ENCODE measurements around the gene CTNNAL1. TPM values are rescaled to one million over a fixed set of nuclear protein-coding genes. Genes with fewer than 3 reads are reported as not detected.
"Not testable (repeated sequence)": the region's sequence is repeated elsewhere in the genome, so short reads cannot be mapped to it uniquely, and the experiment has no call there.

The CTNNAL1 gene
- total RNA-seq, 2 experiments from 2014 or later: 13.0 to 16.4 TPM

GRCh38 chr9:108913391-108913790 is 99.9 kb downstream of the CTNNAL1 start:
- ATAC-seq (no peak), DNase-seq (no peak)
- Mint-ChIP-seq H3K4me1 (peaks cover 10% of the 10 kb centered on the region), H3K27me3 (no peaks in the 10 kb centered on the region), H3K27ac (no peak overlapping the region), H3K4me3 (no peak overlapping the region), H3K36me3 (ENCODE audit: low read depth) (peaks cover 58% of the 10 kb centered on the region), H3K9me3 (ENCODE audit: low read depth) (no peaks in the 10 kb centered on the region)
- POLR2A ChIA-PET: no interaction called here
- intact Hi-C loops (cut with DNase I, micrococcal nuclease): no loop called here
- CTCF ChIA-PET: interaction anchor here (0.7 kb wide), 1 partner anchor 28 kb away, joined by 4 read pairs; no protein-coding TSS in a partner anchor

GRCh38 chr9:108911820-108912219 is 101.5 kb downstream of the CTNNAL1 start:
- peaks cover 10% of the 10 kb centered on the region for H3K4me1 Mint-ChIP-seq
- H3K27me3 Mint-ChIP-seq: no peaks in the 10 kb centered on the region
- peaks cover 54% of the 10 kb centered on the region for H3K36me3 Mint-ChIP-seq (ENCODE audit: low read depth)
- peak; percentile 44 for ATAC-seq
- POLR2A ChIA-PET: no interaction called here
- no peak overlapping the region for H3K4me3 Mint-ChIP-seq
- no peaks in the 10 kb centered on the region for H3K9me3 Mint-ChIP-seq (ENCODE audit: low read depth)
- DNase-seq: no peak
- CTCF ChIA-PET: no interaction called here
- intact Hi-C loops (cut with DNase I, micrococcal nuclease): no loop called here
- H3K27ac Mint-ChIP-seq: no peak overlapping the region

DNA sequence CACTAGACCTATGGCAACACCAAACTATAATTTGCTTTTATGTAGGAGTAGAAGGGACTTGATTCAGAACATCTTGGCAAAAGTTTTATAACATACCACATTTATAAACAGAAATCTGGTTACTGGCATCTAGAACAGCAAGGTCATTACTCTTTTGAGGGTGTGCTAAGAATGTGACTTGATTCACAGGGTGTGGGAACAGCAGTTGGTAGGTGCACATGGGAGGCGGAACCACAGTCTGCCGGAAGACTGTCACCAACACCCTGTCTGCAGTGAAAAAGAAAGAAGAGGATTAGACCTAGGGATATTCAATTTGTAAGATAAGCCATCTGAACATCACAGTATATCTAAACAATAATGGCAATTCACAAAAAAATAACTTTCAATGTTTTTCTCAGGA is 102.4 kb downstream of the CTNNAL1 start:
- Mint-ChIP-seq H3K27ac (peak overlapping the region; percentile 9), H3K4me3 (no peak overlapping the region)
- CTCF ChIA-PET: interaction anchor here (0.6 kb wide), 1 partner anchor 100 kb away, joined by 3 read pairs; no protein-coding TSS in a partner anchor

DNA sequence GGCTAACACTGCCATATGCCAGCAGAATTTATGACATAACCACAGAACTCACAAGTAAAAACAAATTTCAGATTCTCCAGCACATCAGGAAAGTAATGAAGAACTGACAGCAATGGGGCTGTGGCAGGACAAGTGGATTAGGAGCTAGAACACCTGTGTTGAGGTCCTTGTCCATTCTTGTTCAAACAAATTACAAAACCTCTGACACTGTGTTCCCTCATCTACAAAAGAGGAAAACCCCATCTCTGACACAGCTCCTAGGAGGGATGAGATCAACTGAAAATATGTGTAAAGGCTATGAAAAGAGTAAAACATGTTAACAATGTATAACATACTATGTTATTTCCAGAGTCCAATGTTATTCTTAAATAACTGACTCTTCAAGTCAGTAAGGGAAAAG is 102.9 kb downstream of the CTNNAL1 start:
- intact Hi-C loops (cut with DNase I, micrococcal nuclease): no loop called here
- no peak overlapping the region for H3K27ac Mint-ChIP-seq
- ChIA-PET CTCF (interaction anchor here (0.6 to 1.4 kb wide), 3 partner anchors 12 to 100 kb away, joined by 3 to 4 read pairs (median 4); no protein-coding TSS in a partner anchor), POLR2A (no interaction called here)
- H3K4me3 Mint-ChIP-seq: no peak overlapping the region
- DNase-seq: no peak
- ATAC-seq: no peak
- H3K9me3 Mint-ChIP-seq (ENCODE audit: low read depth): no peaks in the 10 kb centered on the region
- H3K4me1 Mint-ChIP-seq: peaks cover 10% of the 10 kb centered on the region
- H3K27me3 Mint-ChIP-seq: no peaks in the 10 kb centered on the region
- peaks cover 49% of the 10 kb centered on the region for H3K36me3 Mint-ChIP-seq (ENCODE audit: low read depth)

More for the DNA sequence above, 102.4 kb downstream of the CTNNAL1 start:
- H3K36me3 Mint-ChIP-seq (ENCODE audit: low read depth): peaks cover 53% of the 10 kb centered on the region
- no peak for DNase-seq
- peaks cover 10% of the 10 kb centered on the region for H3K4me1 Mint-ChIP-seq
- no peaks in the 10 kb centered on the region for H3K27me3 Mint-ChIP-seq
- H3K9me3 Mint-ChIP-seq (ENCODE audit: low read depth): no peaks in the 10 kb centered on the region
- intact Hi-C loops (cut with DNase I, micrococcal nuclease): no loop called here
- ATAC-seq: no peak
- POLR2A ChIA-PET: no interaction called here

DNA sequence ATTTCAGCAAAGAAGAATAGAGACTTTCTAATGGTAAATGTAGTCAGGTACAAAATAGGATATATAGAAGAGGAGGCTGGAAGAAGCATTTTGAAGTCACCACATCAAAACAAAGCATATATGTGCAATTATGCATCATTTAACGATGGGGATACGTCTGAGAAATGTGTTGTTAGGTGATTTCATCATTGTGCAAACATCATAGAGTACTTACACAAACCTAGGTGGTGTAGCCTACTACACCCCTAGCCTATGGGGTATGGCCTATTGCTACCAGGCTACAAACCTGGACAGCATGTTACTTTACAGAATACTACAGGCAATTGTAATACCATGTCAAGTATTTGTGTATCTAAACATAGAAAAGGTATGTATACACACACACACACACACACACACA is 107.8 kb downstream of the CTNNAL1 start:
- Mint-ChIP-seq H3K27ac (no peak overlapping the region), H3K4me3 (no peak overlapping the region), H3K36me3 (ENCODE audit: low read depth) (peaks cover 47% of the 10 kb centered on the region), H3K27me3 (no peaks in the 10 kb centered on the region), H3K9me3 (ENCODE audit: low read depth) (no peaks in the 10 kb centered on the region), H3K4me1 (no peaks in the 10 kb centered on the region)
- DNase-seq (no peak), ATAC-seq (no peak)
- POLR2A ChIA-PET: no interaction called here
- intact Hi-C loops (cut with DNase I, micrococcal nuclease): no loop called here
- CTCF ChIA-PET: no interaction called here

GRCh38 chr9:108904161-108904560 is 109.1 kb downstream of the CTNNAL1 start:
- no peak overlapping the region for H3K27ac Mint-ChIP-seq
- intact Hi-C loops (cut with DNase I, micrococcal nuclease): no loop called here
- ChIA-PET CTCF (interaction anchor here (1.7 kb wide), 1 partner anchor 8 kb away, joined by 3 read pairs; no protein-coding TSS in a partner anchor), POLR2A (no interaction called here)
- H3K9me3 Mint-ChIP-seq (ENCODE audit: low read depth): no peaks in the 10 kb centered on the region
- no peak overlapping the region for H3K4me3 Mint-ChIP-seq
- no peaks in the 10 kb centered on the region for H3K4me1 Mint-ChIP-seq
- H3K36me3 Mint-ChIP-seq (ENCODE audit: low read depth): peaks cover 45% of the 10 kb centered on the region
- ATAC-seq: no peak
- no peaks in the 10 kb centered on the region for H3K27me3 Mint-ChIP-seq
- no peak for DNase-seq

GRCh38 chr9:108903420-108904103 is 109.7 kb downstream of the CTNNAL1 start:
- H3K4me3 Mint-ChIP-seq: no peak overlapping the region
- CTCF ChIA-PET: interaction anchor here (1.7 kb wide), 1 partner anchor 8 kb away, joined by 3 read pairs; no protein-coding TSS in a partner anchor

GRCh38 chr9:108900176-108900575 is 113.1 kb downstream of the CTNNAL1 start:
- DNase-seq (no peak), ATAC-seq (no peak)
- POLR2A ChIA-PET: no interaction called here
- CTCF ChIA-PET: interaction anchor here (0.6 kb wide), 1 partner anchor 250 kb away, joined by 3 read pairs; no protein-coding TSS in a partner anchor
- Mint-ChIP-seq H3K9me3 (ENCODE audit: low read depth) (no peaks in the 10 kb centered on the region), H3K4me3 (no peak overlapping the region), H3K27ac (no peak overlapping the region), H3K36me3 (ENCODE audit: low read depth) (peaks cover 49% of the 10 kb centered on the region), H3K27me3 (no peaks in the 10 kb centered on the region), H3K4me1 (no peaks in the 10 kb centered on the region)
- intact Hi-C loops (cut with DNase I, micrococcal nuclease): no loop called here

More at GRCh38 chr9:108903420-108904103, 109.7 kb downstream of the CTNNAL1 start:
- no peaks in the 10 kb centered on the region for H3K4me1 Mint-ChIP-seq
- no peaks in the 10 kb centered on the region for H3K27me3 Mint-ChIP-seq
- intact Hi-C loops (cut with DNase I, micrococcal nuclease): no loop called here
- POLR2A ChIA-PET: no interaction called here
- H3K27ac Mint-ChIP-seq: no peak overlapping the region
- DNase-seq: no peak
- ATAC-seq: no peak
- H3K36me3 Mint-ChIP-seq (ENCODE audit: low read depth): peaks cover 44% of the 10 kb centered on the region
- H3K9me3 Mint-ChIP-seq (ENCODE audit: low read depth): no peaks in the 10 kb centered on the region

DNA sequence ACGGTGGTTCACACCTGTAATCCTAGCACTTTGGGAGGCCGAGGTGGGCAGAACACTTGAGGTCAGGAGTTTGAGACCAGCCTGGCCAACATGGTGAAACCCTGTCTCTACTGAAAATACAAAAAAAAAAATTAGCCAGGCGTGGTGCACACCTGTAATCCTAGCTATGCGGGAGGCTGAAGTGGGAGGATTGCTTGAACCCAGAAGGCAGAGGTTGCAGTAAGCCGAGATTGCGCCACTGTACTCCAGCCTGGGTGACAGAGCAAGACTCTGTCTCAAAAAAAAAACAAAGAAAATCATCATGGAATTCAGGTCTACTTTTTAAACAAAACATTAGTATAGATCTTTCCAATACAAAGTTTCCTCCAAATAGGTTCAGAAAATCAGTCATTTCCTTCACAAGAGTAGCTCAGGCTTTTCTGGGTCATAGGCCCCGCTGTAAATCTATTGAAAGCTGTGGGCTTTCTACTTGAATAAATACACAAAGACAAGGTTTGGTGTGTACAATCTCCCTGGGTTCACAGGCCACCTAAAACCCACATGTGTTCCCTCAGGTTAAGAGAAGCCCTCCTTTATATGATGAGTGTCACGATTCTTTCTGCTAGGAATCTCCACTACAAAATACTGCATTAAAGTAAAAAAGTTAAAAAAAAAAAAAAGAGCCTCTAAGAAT is 114.1 kb downstream of the CTNNAL1 start:
- H3K4me1 Mint-ChIP-seq; POLR2A ChIA-PET; ATAC-seq; H3K27me3 Mint-ChIP-seq; H3K9me3 Mint-ChIP-seq (ENCODE audit: low read depth); DNase-seq; H3K27ac Mint-ChIP-seq; H3K4me3 Mint-ChIP-seq; intact Hi-C loops (cut with DNase I, micrococcal nuclease): not testable (repeated sequence)
- CTCF ChIA-PET: interaction anchor here (0.6 to 1.2 kb wide), 2 partner anchors 11 to 249 kb away, joined by 3 to 4 read pairs; no protein-coding TSS in a partner anchor
- peaks cover 55% of the 10 kb centered on the region for H3K36me3 Mint-ChIP-seq (ENCODE audit: low read depth)

DNA sequence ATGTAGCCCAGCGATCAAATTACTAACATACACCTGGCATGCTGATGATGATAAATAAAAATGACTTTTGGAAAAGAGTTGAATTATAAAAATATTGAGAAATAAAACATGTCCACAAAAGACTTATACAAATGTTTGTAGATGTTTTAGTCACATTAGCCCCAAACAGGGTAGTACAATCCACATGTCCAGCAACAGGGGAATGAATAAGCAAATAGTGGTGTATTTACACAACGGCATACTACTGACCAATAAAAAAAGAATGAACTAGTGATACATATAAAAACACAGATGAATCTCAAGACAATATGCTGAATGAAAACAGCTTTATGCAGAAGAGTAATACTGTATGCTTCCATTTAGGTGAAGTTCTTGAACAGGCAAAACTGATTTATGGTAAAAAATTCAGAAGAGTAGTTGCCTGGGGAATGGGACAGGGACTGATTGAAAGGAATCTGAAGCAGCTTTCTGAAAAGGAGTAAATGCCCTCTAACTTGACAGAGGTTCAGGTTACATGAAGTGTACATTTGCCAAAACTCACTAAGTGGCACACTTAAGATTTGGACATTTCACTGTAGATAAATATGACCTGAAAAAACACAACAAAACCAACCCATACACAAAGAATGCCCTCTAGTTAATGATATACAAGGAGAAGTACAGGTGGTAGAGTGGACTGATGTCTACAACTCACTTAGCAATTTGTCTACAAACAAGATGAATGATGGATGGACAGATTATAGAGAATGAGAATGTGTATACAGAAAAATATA is 115.8 kb downstream of the CTNNAL1 start:
- Mint-ChIP-seq H3K27me3 (no peaks in the 10 kb centered on the region), H3K4me3 (no peak overlapping the region), H3K27ac (no peak overlapping the region), H3K9me3 (ENCODE audit: low read depth) (no peaks in the 10 kb centered on the region), H3K36me3 (ENCODE audit: low read depth) (peaks cover 52% of the 10 kb centered on the region), H3K4me1 (no peaks in the 10 kb centered on the region)
- intact Hi-C loops (cut with DNase I, micrococcal nuclease): no loop called here
- CTCF ChIA-PET: no interaction called here
- POLR2A ChIA-PET: no interaction called here
- ATAC-seq (no peak), DNase-seq (no peak)

DNA sequence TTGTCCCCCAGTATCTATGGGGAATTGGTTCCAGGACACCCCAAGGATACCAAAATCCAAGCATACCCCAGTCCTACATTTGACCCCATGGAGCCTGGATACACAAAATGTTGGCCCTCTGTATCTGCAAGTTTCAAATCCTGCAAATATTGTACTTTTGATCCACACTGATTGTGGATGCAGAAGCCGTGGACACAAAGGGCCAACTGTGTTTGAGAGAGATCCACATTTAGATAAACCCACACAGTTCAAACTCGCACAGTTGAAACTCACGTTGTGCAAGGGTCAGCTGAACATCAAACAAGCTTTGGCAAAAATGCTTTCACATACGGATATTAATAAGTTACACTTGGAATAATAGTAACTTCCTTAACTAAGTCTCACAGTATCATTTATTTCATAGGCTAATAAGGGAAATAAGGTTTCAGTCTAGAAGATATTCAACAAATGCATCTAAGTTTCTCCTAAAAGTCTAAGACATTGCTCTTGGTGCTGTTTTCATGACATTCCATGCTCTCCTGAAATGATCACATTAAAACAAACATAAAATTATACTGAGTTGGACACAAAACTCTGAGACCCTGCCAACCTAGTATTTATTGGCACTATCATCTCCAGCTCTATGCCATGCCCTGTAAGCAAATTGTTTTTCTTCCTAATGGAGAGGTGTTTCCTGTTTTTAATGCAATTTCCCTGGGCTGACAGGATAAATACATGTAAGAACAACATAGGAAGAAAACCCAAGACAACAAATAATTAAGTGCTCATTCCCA is 118.9 kb downstream of the CTNNAL1 start:
- ATAC-seq (no peak), DNase-seq (no peak)
- Mint-ChIP-seq H3K27ac (no peak overlapping the region), H3K4me3 (no peak overlapping the region), H3K36me3 (ENCODE audit: low read depth) (peaks cover 60% of the 10 kb centered on the region), H3K27me3 (no peaks in the 10 kb centered on the region), H3K9me3 (ENCODE audit: low read depth) (no peaks in the 10 kb centered on the region), H3K4me1 (peaks cover 2% of the 10 kb centered on the region)
- intact Hi-C loops (cut with DNase I, micrococcal nuclease): no loop called here
- ChIA-PET POLR2A (no interaction called here), CTCF (interaction anchor here (0.6 kb wide), 1 partner anchor 1414 kb away, joined by 3 read pairs; no protein-coding TSS in a partner anchor)
